HCT116 (cell line): ENCODE measurements around the gene PGLYRP4.

Source experiments
- EZH2 ChIP-seq: fragments of 200-600 bp; sonication (generic); IDR thresholded peaks from 2 replicates; pipeline ENCODE4 v1.6.1; 2017; ENCODE audit warnings: antibody characterized with exemption, mixed run types
- POLR2A ChIP-seq: IDR thresholded peaks from 2 replicates; pipeline ENCODE4 v1.7.0; 2011; ENCODE audit warnings: borderline replicate concordance; ENCODE audit not compliant: insufficient read depth, insufficient read length; ENCODE audit errors: extremely low read depth
- ZFX ChIP-seq: fragments of 450-650 bp; IDR thresholded peaks from 2 replicates; pipeline ENCODE4 v1.6.1; 2017
- TF ChIP-seq, protein P1 (sequence below): IDR thresholded peaks from 2 replicates; pipeline ENCODE4 v1.6.1; 2012
- TF ChIP-seq, protein P2 (sequence below): IDR thresholded peaks from 2 replicates; pipeline ENCODE4 v1.6.1; 2011; ENCODE audit warnings: mild to moderate bottlenecking, low read length, moderate library complexity; ENCODE audit not compliant: insufficient replicate concordance; ENCODE audit errors: extremely low read depth

DNA sequence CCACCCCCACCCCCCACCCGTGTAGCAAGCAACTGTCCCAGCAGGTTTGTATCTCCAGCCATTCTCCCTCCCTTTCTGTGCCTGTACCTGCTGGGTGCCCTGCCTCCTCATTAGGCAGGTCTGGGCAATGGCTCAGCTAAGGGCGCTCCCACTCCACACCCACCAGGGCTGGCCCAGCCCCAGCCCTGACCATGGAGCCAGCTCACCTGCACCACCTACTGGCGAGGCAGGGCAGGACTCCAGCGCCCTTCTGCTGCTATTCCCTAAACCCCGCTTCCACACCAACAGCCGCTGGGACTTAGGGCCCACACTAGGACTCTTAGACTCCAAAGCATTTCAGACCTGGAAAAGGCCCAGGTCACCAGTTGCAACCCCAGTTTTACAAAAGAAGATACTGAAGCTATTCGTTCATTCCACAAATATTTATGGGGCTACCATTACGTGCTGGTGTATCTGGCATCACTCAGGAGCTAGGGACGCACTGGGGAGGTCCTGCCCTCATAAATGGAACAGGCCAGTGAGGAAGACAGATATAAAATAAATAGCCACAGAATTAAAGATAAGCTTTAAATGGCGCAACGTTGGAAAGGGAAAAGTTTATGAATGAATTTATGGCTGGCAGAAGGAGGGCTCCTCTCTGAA, 59.9 kb downstream of the PGLYRP4 start:
- TF ChIP-seq ZFX (no peak), EZH2 (no peak), POLR2A (no peak)
- TF ChIP-seq, protein P1, sequence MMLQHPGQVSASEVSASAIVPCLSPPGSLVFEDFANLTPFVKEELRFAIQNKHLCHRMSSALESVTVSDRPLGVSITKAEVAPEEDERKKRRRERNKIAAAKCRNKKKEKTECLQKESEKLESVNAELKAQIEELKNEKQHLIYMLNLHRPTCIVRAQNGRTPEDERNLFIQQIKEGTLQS = no peak
- TF ChIP-seq, protein P2, sequence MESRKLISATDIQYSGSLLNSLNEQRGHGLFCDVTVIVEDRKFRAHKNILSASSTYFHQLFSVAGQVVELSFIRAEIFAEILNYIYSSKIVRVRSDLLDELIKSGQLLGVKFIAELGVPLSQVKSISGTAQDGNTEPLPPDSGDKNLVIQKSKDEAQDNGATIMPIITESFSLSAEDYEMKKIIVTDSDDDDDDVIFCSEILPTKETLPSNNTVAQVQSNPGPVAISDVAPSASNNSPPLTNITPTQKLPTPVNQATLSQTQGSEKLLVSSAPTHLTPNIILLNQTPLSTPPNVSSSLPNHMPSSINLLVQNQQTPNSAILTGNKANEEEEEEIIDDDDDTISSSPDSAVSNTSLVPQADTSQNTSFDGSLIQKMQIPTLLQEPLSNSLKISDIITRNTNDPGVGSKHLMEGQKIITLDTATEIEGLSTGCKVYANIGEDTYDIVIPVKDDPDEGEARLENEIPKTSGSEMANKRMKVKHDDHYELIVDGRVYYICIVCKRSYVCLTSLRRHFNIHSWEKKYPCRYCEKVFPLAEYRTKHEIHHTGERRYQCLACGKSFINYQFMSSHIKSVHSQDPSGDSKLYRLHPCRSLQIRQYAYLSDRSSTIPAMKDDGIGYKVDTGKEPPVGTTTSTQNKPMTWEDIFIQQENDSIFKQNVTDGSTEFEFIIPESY = no peak
